H1 (cell line): Measurements from ENCODE around the gene CCR2. TPM values are rescaled to one million over a fixed set of nuclear protein-coding genes. Genes with fewer than 3 reads are reported as not detected.

ENCODE experiments used
- CTCF ChIA-PET: fragments of 300-600 bp; sonication (Branson Sonifier 250); formaldehyde crosslinking; loops from one replicate; lab custom pipeline; 2021; ENCODE audit not compliant: partially characterized antibody; lab: Charles Lee
- POLR2A ChIA-PET: fragments of 300-600 bp; sonication (Branson Sonifier 250); formaldehyde crosslinking; loops from one replicate; lab custom pipeline; 2021; ENCODE audit warnings: inconsistent platforms; ENCODE audit not compliant: partially characterized antibody; lab: Charles Lee
- DNase-seq, 2 experiments: peaks; one replicate each; pipeline versions ENCODE4 v3.0.0 to v3.0.0-alpha.2; 2010 to 2022; ENCODE audit warnings: low spot score in 2 of 2, low read depth in 1 of 2, mixed read lengths in 1 of 2
- FAIRE-seq: peaks from 2 replicates; lab custom pipeline; 2011; peaks lifted over from hg19 to GRCh38; lab: Jason Lieb, UNC
- H2AFZ ChIP-seq: 2 replicates; pipeline ENCODE4 v1.8.1; 2012; ENCODE audit warnings: low read length, inconsistent platforms
- H2AK5ac ChIP-seq: 2 replicates; pipeline ENCODE4 v1.6.1; 2013; ENCODE audit warnings: low read depth, low read length
- H2BK120ac ChIP-seq: replicated peaks from 2 replicates; pipeline ENCODE3; 2013; ENCODE audit warnings: low read depth, low read length, inconsistent platforms
- H2BK12ac ChIP-seq: 2 replicates; pipeline ENCODE4 v1.6.1; 2013; ENCODE audit warnings: low read depth, low read length
- H2BK15ac ChIP-seq: 2 replicates; pipeline ENCODE4 v1.6.1; 2013; ENCODE audit warnings: low read length
- H2BK20ac ChIP-seq: 2 replicates; pipeline ENCODE4 v1.6.1; 2013; ENCODE audit warnings: low read length
- H2BK5ac ChIP-seq: 2 replicates; pipeline ENCODE4 v1.6.1; 2013; ENCODE audit warnings: low read depth, low read length
- H3K14ac ChIP-seq: 2 replicates; pipeline ENCODE4 v1.6.1; 2013; ENCODE audit warnings: inconsistent platforms; ENCODE audit not compliant: insufficient read length
- H3K18ac ChIP-seq: 2 replicates; pipeline ENCODE4 v1.6.1; 2013; ENCODE audit warnings: low read length; ENCODE audit errors: extremely low read depth
- H3K23ac ChIP-seq: 2 replicates; pipeline ENCODE4 v1.6.1; 2013; ENCODE audit warnings: inconsistent platforms; ENCODE audit not compliant: insufficient read length
- H3K23me2 ChIP-seq: 2 replicates; pipeline ENCODE4 v1.6.1; 2013; ENCODE audit warnings: low read depth, low read length
- H3K27ac ChIP-seq: 2 replicates; pipeline ENCODE4 v1.6.1; 2011; ENCODE audit warnings: low read depth, low read length, inconsistent platforms
- H3K27me3 ChIP-seq, 4 experiments: replicated peaks in 1 of 4; 1 replicate in 1 of 4; 2 replicates in 3 of 4; pipeline versions ENCODE4 v1.6.1 to v1.8.1; 2011 to 2013; ENCODE audit warnings: low read length in 3 of 4, mild to moderate bottlenecking in 3 of 4, inconsistent platforms in 2 of 4, mixed read lengths in 2 of 4, moderate library complexity in 1 of 4; ENCODE audit not compliant: control insufficient read depth in 3 of 4, insufficient read depth in 3 of 4; ENCODE audit errors: extremely low read depth in 1 of 4
- H3K36me3 ChIP-seq, 4 experiments: 2 replicates each; pipeline versions ENCODE4 v1.6.1 to v1.8.1; 2011 to 2013; ENCODE audit warnings: mild to moderate bottlenecking in 4 of 4, low read length in 3 of 4, moderate library complexity in 2 of 4, control low read depth in 1 of 4, inconsistent platforms in 1 of 4; ENCODE audit not compliant: insufficient read depth in 4 of 4, control insufficient read depth in 2 of 4
- H3K4ac ChIP-seq: replicated peaks from 2 replicates; pipeline ENCODE3; 2013; ENCODE audit warnings: low read length, low read depth, mixed read lengths, inconsistent platforms; ENCODE audit not compliant: insufficient read length
- H3K4me1 ChIP-seq, 4 experiments: replicated peaks in 1 of 4; 1 replicate in 1 of 4; 2 replicates in 3 of 4; pipeline versions ENCODE4 v1.6.1 to v1.8.1; 2011 to 2013; ENCODE audit warnings: low read length in 3 of 4, inconsistent platforms in 2 of 4, mixed read lengths in 1 of 4; ENCODE audit not compliant: insufficient read depth in 4 of 4, control insufficient read depth in 3 of 4
- H3K4me2 ChIP-seq, 2 experiments: 2 replicates each; pipeline versions ENCODE4 v1.6.1 to v1.8.1; 2011 to 2013; ENCODE audit warnings: low read depth in 2 of 2, low read length in 2 of 2, control low read depth in 1 of 2, inconsistent platforms in 1 of 2, mild to moderate bottlenecking in 1 of 2; ENCODE audit not compliant: insufficient read depth in 1 of 2
- H3K4me3 ChIP-seq, 4 experiments: fragments of 200-600, 300-600 bp in 1 of 4; sonication (generic), shearing (Covaris generic), sonication (Bioruptor Twin) in 1 of 4; 2 replicates each; pipeline versions ENCODE4 v1.5.1 to v1.8.1; 2011 to 2016; ENCODE audit warnings: low read length in 4 of 4, low read depth in 3 of 4, control low read depth in 2 of 4, inconsistent platforms in 2 of 4, mild to moderate bottlenecking in 2 of 4, mixed read lengths in 1 of 4, moderate library complexity in 1 of 4; ENCODE audit not compliant: insufficient read depth in 2 of 4; ENCODE audit errors: extremely low read depth in 1 of 4
- H3K56ac ChIP-seq: replicated peaks from 2 replicates; pipeline ENCODE3; 2013; ENCODE audit warnings: low read depth, mild to moderate bottlenecking, mixed read lengths, low read length, inconsistent platforms; ENCODE audit not compliant: insufficient read length
- H3K79me1 ChIP-seq: 2 replicates; pipeline ENCODE4 v1.6.1; 2013; ENCODE audit warnings: low read depth, low read length, control low read depth
- H3K79me2 ChIP-seq, 2 experiments: 2 replicates each; pipeline versions ENCODE4 v1.6.1 to v1.8.1; 2012 to 2013; ENCODE audit warnings: low read length in 2 of 2, mild to moderate bottlenecking in 2 of 2, inconsistent platforms in 1 of 2; ENCODE audit not compliant: insufficient read depth in 2 of 2, control insufficient read depth in 1 of 2
- H3K9ac ChIP-seq, 4 experiments: replicated peaks in 1 of 4; 1 replicate in 1 of 4; 2 replicates in 3 of 4; pipeline versions ENCODE4 v1.6.1 to v1.8.1; 2011 to 2013; ENCODE audit warnings: low read depth in 3 of 4, low read length in 3 of 4, control low read depth in 2 of 4, mild to moderate bottlenecking in 2 of 4, moderate library complexity in 2 of 4, inconsistent platforms in 1 of 4; ENCODE audit errors: extremely low read depth in 1 of 4
- H3K9me3 ChIP-seq, 2 experiments: 2 replicates each; pipeline versions ENCODE4 v1.6.1 to v1.8.1; 2012 to 2013; ENCODE audit warnings: mild to moderate bottlenecking in 2 of 2, moderate library complexity in 2 of 2, control low read depth in 1 of 2, inconsistent platforms in 1 of 2, low read depth in 1 of 2, low read length in 1 of 2, mixed read lengths in 1 of 2; ENCODE audit not compliant: insufficient read depth in 2 of 2
- H4K20me1 ChIP-seq, 2 experiments: replicated peaks in 1 of 2; 2 replicates each; pipeline versions ENCODE3 to v1.8.1; 2011 to 2013; ENCODE audit warnings: inconsistent platforms in 2 of 2, low read length in 2 of 2, mild to moderate bottlenecking in 1 of 2; ENCODE audit not compliant: insufficient read depth in 2 of 2, control insufficient read depth in 1 of 2
- H4K5ac ChIP-seq: 2 replicates; pipeline ENCODE4 v1.6.1; 2013; ENCODE audit warnings: low read length, low read depth, mixed read lengths, inconsistent platforms; ENCODE audit not compliant: insufficient read length
- H4K8ac ChIP-seq: 2 replicates; pipeline ENCODE4 v1.8.0; 2013; ENCODE audit warnings: mild to moderate bottlenecking, moderate library complexity, low read length, inconsistent platforms; ENCODE audit not compliant: insufficient read depth; ENCODE audit errors: extremely low read depth
- H4K91ac ChIP-seq: replicated peaks from 2 replicates; pipeline ENCODE3; 2013; ENCODE audit warnings: low read length, mixed read lengths, inconsistent platforms; ENCODE audit not compliant: insufficient read length
- CHD1 ChIP-seq: IDR thresholded peaks from 2 replicates; pipeline ENCODE4 v1.6.1; 2012; ENCODE audit warnings: low read depth, low read length, improper control_type of control experiment
- CHD2 ChIP-seq: IDR thresholded peaks from 2 replicates; pipeline ENCODE4 v1.6.1; 2012; ENCODE audit warnings: low read length, improper control_type of control experiment
- FOSL1 ChIP-seq: IDR thresholded peaks from 2 replicates; pipeline ENCODE4 v1.6.1; 2011; ENCODE audit warnings: mild to moderate bottlenecking, low read depth, low read length, moderate library complexity; ENCODE audit not compliant: insufficient read depth
- HDAC2 ChIP-seq, 2 experiments: fragments of 300-600 bp in 1 of 2; sonication (generic) in 1 of 2; IDR thresholded peaks; 2 replicates each; pipeline ENCODE4 v1.6.1; 2011 to 2012; ENCODE audit warnings: low read depth in 2 of 2, low read length in 2 of 2, mild to moderate bottlenecking in 2 of 2, moderate library complexity in 2 of 2, borderline replicate concordance in 1 of 2, inconsistent platforms in 1 of 2
- JUND ChIP-seq: IDR thresholded peaks from 2 replicates; pipeline ENCODE4 v1.6.1; 2011; ENCODE audit warnings: mild to moderate bottlenecking, improper control_type of control experiment, low read length
- KDM4A ChIP-seq: IDR thresholded peaks from one replicate; pipeline ENCODE4 v1.7.1; 2012; ENCODE audit warnings: low read depth, mild to moderate bottlenecking, moderate library complexity, low read length, inconsistent platforms; ENCODE audit not compliant: severe bottlenecking
- NANOG ChIP-seq: IDR thresholded peaks from 2 replicates; pipeline ENCODE4 v1.6.1; 2011; ENCODE audit warnings: low read length, low read depth, mild to moderate bottlenecking, inconsistent platforms; ENCODE audit not compliant: insufficient read depth, poor library complexity, severe bottlenecking
- NRF1 ChIP-seq: IDR thresholded peaks from 2 replicates; pipeline ENCODE4 v1.6.1; 2011; ENCODE audit warnings: mild to moderate bottlenecking, low read depth, low read length, improper control_type of control experiment
- POLR2AphosphoS5 ChIP-seq: IDR thresholded peaks from 2 replicates; pipeline ENCODE4 v1.6.1; 2011; ENCODE audit warnings: low read depth, low read length
- RFX5 ChIP-seq: IDR thresholded peaks from 2 replicates; pipeline ENCODE4 v1.6.1; 2011; ENCODE audit warnings: low read depth, low read length, improper control_type of control experiment, borderline replicate concordance
- SIN3A ChIP-seq, 2 experiments: IDR thresholded peaks in 1 of 2; conservative IDR thresholded peaks in 1 of 2; 2 replicates each; pipeline ENCODE4 v1.6.1; 2011 to 2012; ENCODE audit warnings: low read length in 2 of 2, improper control_type of control experiment in 1 of 2, low read depth in 1 of 2, mild to moderate bottlenecking in 1 of 2
- SP2 ChIP-seq: IDR thresholded peaks from 2 replicates; pipeline ENCODE4 v1.6.1; 2012; ENCODE audit warnings: mild to moderate bottlenecking, low read length, inconsistent platforms
- SRF ChIP-seq: IDR thresholded peaks from 2 replicates; pipeline ENCODE4 v1.6.1; 2011; ENCODE audit warnings: mild to moderate bottlenecking, low read depth, low read length, moderate library complexity
- TCF12 ChIP-seq: IDR thresholded peaks from 2 replicates; pipeline ENCODE4 v1.6.1; 2011; ENCODE audit warnings: low read depth, mild to moderate bottlenecking, low read length
- TEAD4 ChIP-seq: IDR thresholded peaks from 2 replicates; pipeline ENCODE4 v1.6.1; 2012; ENCODE audit warnings: low read depth, low read length, inconsistent platforms, mixed read lengths
- YY1 ChIP-seq: IDR thresholded peaks from 2 replicates; pipeline ENCODE4 v1.6.1; 2011; ENCODE audit warnings: low read depth, mild to moderate bottlenecking, low read length
- WGBS, 2 experiments: shearing (Covaris generic) in 1 of 2; methylation state at CpG; one replicate each; pipeline versions ENCODE4 v1.1.6 to v1.1.7; 2013 to 2015; ENCODE audit warnings: low lambda C conversion rate in 2 of 2, mixed read lengths in 2 of 2, inconsistent platforms in 1 of 2, low coverage in 1 of 2, missing lambda C conversion rate in 1 of 2; ENCODE audit not compliant: insufficient replicate concordance in 2 of 2, insufficient coverage in 1 of 2, insufficient read length in 1 of 2; ENCODE audit errors: extremely low coverage in 1 of 2, missing lambda C conversion rate in 1 of 2; 5-methylcytosine and 5-hydroxymethylcytosine counted together
- polyA plus RNA-seq, 7 experiments: library from polyadenylated mRNA; depleted of rRNA in 3 of 7; stranded (reverse) in 5 of 7; unstranded in 2 of 7; fragments of >200 nt in 5 of 7; fragments of 200-250 nt in 2 of 7; gene quantifications; 1 replicate in 5 of 7; 2 replicates in 1 of 7; 4 replicates in 1 of 7; pipeline versions ENCODE4 v1.2.1 to v1.2.3, GENCODE V29; 2011 to 2013; ENCODE audit warnings: missing spikeins in 2 of 7, mixed read lengths in 2 of 7
- total RNA-seq: library from RNA; stranded (reverse); fragmentation: NEBNext Ultra II Directional; extraction: Animal tissue kit (Norgen Biotek cat#: 25700); gene quantifications from 2 replicates; pipeline ENCODE4 v1.2.1, GENCODE V29; 2021

CCR2 gene
- total and polyA plus RNA-seq, 2 of the 8 experiments (the other 6 are each of a cell fraction or from before 2014, with no cell fraction given), result not detected

DNA sequence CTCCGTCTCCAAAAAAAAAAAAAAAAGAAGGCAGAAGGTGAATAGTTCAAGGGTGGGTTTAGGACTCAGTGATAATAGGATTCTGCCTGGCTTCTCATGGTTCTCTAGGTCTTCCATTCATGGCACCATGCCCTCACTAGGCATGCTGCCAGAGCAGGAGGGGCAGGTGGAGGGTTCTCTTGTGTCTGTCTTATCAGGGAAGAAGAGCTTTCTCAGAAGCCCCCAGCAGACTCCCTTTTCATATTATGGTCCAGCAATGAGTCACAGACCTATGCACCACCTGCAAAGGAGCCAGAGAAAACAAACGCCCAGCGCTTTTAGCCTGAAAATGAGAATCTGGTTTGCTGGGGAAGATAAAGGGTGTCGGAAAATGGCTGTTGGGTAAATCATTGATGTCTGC is 3.0 kb downstream of the CCR2 start:
- H3K27ac ChIP-seq, result no peak overlapping the region
- no peaks in the 10 kb centered on the region for H3K9me3 ChIP-seq
- H3K56ac ChIP-seq, result no peak overlapping the region
- no peak overlapping the region for H3K18ac ChIP-seq
- no peak overlapping the region for H2BK120ac ChIP-seq
- H2BK20ac ChIP-seq, result no peak overlapping the region
- WGBS, 2 experiments, result 100% methylated on average over 3 of the region's 4 CpGs; no CpG with 5 or more reads in 1 of the 2 experiments
- no peaks in the 10 kb centered on the region for H3K36me3 ChIP-seq
- no peak overlapping the region for H3K14ac ChIP-seq
- no peak overlapping the region for H2AK5ac ChIP-seq
- H3K4me1 ChIP-seq, result no peaks in the 10 kb centered on the region
- H3K4me3 ChIP-seq, result no peak overlapping the region
- no peak overlapping the region for H4K91ac ChIP-seq
- no peak overlapping the region for H4K8ac ChIP-seq
- no peak overlapping the region for H3K23ac ChIP-seq
- H3K79me2 ChIP-seq, result no peaks in the 10 kb centered on the region
- H2BK12ac ChIP-seq, result no peak overlapping the region
- H3K4ac ChIP-seq, result no peak overlapping the region
- no peak overlapping the region for H2BK15ac ChIP-seq
- no peaks in the 10 kb centered on the region for H4K20me1 ChIP-seq
- CTCF ChIA-PET, result interaction anchor here (1.6 kb wide), 1 partner anchor 12 kb away, joined by 5 read pairs; no protein-coding TSS in a partner anchor
- no peak overlapping the region for H2BK5ac ChIP-seq
- no peak overlapping the region for H3K4me2 ChIP-seq
- no peak overlapping the region for H2AFZ ChIP-seq
- POLR2A ChIA-PET, result no interaction called here
- no peak overlapping the region for H4K5ac ChIP-seq
- H3K27me3 ChIP-seq, result no peaks in the 10 kb centered on the region
- FAIRE-seq (no peak), DNase-seq (no peak)
- H3K23me2 ChIP-seq, result no peaks in the 10 kb centered on the region
- H3K79me1 ChIP-seq, result no peaks in the 10 kb centered on the region
- H3K9ac ChIP-seq, result no peak overlapping the region
- no peak for TF ChIP-seq SP2
- TF ChIP-seq CHD2, result no peak
- TF ChIP-seq JUND, result no peak
- TF ChIP-seq NRF1, result no peak
- TF ChIP-seq CHD1, result no peak
- TF ChIP-seq YY1, result no peak
- no peak for TF ChIP-seq NANOG
- no peak for TF ChIP-seq KDM4A
- TF ChIP-seq TEAD4, result no peak
- no peak for TF ChIP-seq FOSL1
- no peak for TF ChIP-seq RFX5
- TF ChIP-seq POLR2AphosphoS5, result no peak
- no peak for TF ChIP-seq TCF12
- TF ChIP-seq SIN3A (conservative IDR thresholded peaks at IDR 0.05 in 1 of 2, IDR thresholded peaks at IDR 0.05 in 1 of 2; ENCODE audit: low read depth in 1 of 2, low read length in 2 of 2), result no peak
- no peak for TF ChIP-seq SRF
- TF ChIP-seq HDAC2 (IDR thresholded peaks at IDR 0.05; ENCODE audit: borderline replicate concordance in 1 of 2, low read depth in 2 of 2, low read length in 2 of 2), result no peak
